ENCODE results near the gene ICE1.

GRCh38 chr5:5385331-5385662, 37.2 kb upstream of the ICE1 start:
- no peak for TF ChIP-seq CTBP1 (IDR thresholded peaks at IDR 0.05; ENCODE audit: borderline replicate concordance)
- TF ChIP-seq BHLHE40 (IDR thresholded peaks at IDR 0.05; ENCODE audit: borderline replicate concordance), result no peak
- no peak for TF ChIP-seq FOXM1 (IDR thresholded peaks at IDR 0.05; ENCODE audit: borderline replicate concordance)
- no peak for TF ChIP-seq SUZ12 (IDR thresholded peaks at IDR 0.05)
- no peak for TF ChIP-seq ZNF384 (IDR thresholded peaks at IDR 0.05)
- TF ChIP-seq TARDBP (IDR thresholded peaks at IDR 0.05), result no peak

All from HEK293T (cell line).